ENCODE results near the gene TAF8.

Gene TAF8

GRCh38 chr6:42020967-42021366 lies 29.4 kb upstream of the TAF8 start:
- no peaks in the 10 kb centered on the region for H3K4me1 ChIP-seq (ENCODE audit: control insufficient read depth in 2 of 2, insufficient read depth in 1 of 2, low read depth in 1 of 2, low read length in 2 of 2)

GRCh38 chr6:42021847-42022754 lies 28.2 kb upstream of the TAF8 start:
- Histone ChIP-seq H3K4me3 (ENCODE audit: low read length in 2 of 2) (no peak overlapping the region), H3K18ac (ENCODE audit: low read length) (no peak overlapping the region), H2AFZ (ENCODE audit: low read length) (no peak overlapping the region), H2AK5ac (ENCODE audit: low read depth, low read length) (peak overlapping the region; percentile 53), H3K27me3 (ENCODE audit: control insufficient read depth in 3 of 3, insufficient read depth in 3 of 3, low read depth in 1 of 3, low read length in 3 of 3) (no peaks in the 10 kb centered on the region), H3K79me1 (ENCODE audit: low read depth, low read length) (no peaks in the 10 kb centered on the region), H3K4me2 (ENCODE audit: insufficient read depth, low read length, poor library complexity, severe bottlenecking) (no peak overlapping the region), H2BK15ac (ENCODE audit: low read length) (no peak overlapping the region), H2BK120ac (ENCODE audit: low read depth, low read length) (no peak overlapping the region), H4K8ac (ENCODE audit: low read depth, low read length) (no peak overlapping the region), H3K14ac (ENCODE audit: low read length) (no peak overlapping the region), H3K36me3 (replicated peaks in 1 of 2; ENCODE audit: control insufficient read depth in 2 of 2, insufficient read depth in 2 of 2, low read length in 2 of 2) (no peaks in the 10 kb centered on the region), H3K4me1 (ENCODE audit: control insufficient read depth in 2 of 2, insufficient read depth in 1 of 2, low read depth in 1 of 2, low read length in 2 of 2) (no peaks in the 10 kb centered on the region), H3K9ac (ENCODE audit: low read depth, low read length, poor library complexity) (peak overlapping the region; percentile 39), H3K27ac (replicated peaks; ENCODE audit: low read length) (no peak overlapping the region), H3K23ac (ENCODE audit: low read depth, low read length, poor library complexity) (peak overlapping the region; percentile 75), H4K91ac (ENCODE audit: low read depth, low read length, poor library complexity) (no peak overlapping the region), H3K9me3 (replicated peaks in 1 of 2; ENCODE audit: control insufficient read depth in 2 of 2, insufficient read depth in 1 of 2, low read depth in 1 of 2, low read length in 2 of 2) (no peaks in the 10 kb centered on the region), H2BK5ac (ENCODE audit: low read length) (peak overlapping the region; percentile 19), H3K4ac (ENCODE audit: low read length) (no peak overlapping the region), H2BK12ac (ENCODE audit: low read length) (no peak overlapping the region)
- no peak for DNase-seq (ENCODE audit: low spot score)
- WGBS, 2 donors (ENCODE audit: extremely low coverage in 2 of 2, insufficient read length in 2 of 2, insufficient replicate concordance in 1 of 2): no CpG with 5 or more reads among the region's 12 CpGs

More at GRCh38 chr6:42020967-42021366, 29.4 kb upstream of the TAF8 start:
- Histone ChIP-seq H2BK15ac (ENCODE audit: low read length) (no peak overlapping the region), H3K4me3 (ENCODE audit: low read length in 2 of 2) (no peak overlapping the region), H4K8ac (ENCODE audit: low read depth, low read length) (no peak overlapping the region), H3K4ac (ENCODE audit: low read length) (no peak overlapping the region), H3K23ac (ENCODE audit: low read depth, low read length, poor library complexity) (no peak overlapping the region), H3K9ac (ENCODE audit: low read depth, low read length, poor library complexity) (no peak overlapping the region), H3K9me3 (replicated peaks in 1 of 2; ENCODE audit: control insufficient read depth in 2 of 2, insufficient read depth in 1 of 2, low read depth in 1 of 2, low read length in 2 of 2) (no peaks in the 10 kb centered on the region), H2BK12ac (ENCODE audit: low read length) (no peak overlapping the region), H2BK5ac (ENCODE audit: low read length) (no peak overlapping the region), H3K27ac (replicated peaks; ENCODE audit: low read length) (no peak overlapping the region), H3K14ac (ENCODE audit: low read length) (no peak overlapping the region), H3K79me1 (ENCODE audit: low read depth, low read length) (no peaks in the 10 kb centered on the region), H2BK120ac (ENCODE audit: low read depth, low read length) (no peak overlapping the region), H4K91ac (ENCODE audit: low read depth, low read length, poor library complexity) (no peak overlapping the region), H3K36me3 (replicated peaks in 1 of 2; ENCODE audit: control insufficient read depth in 2 of 2, insufficient read depth in 2 of 2, low read length in 2 of 2) (no peaks in the 10 kb centered on the region), H2AK5ac (ENCODE audit: low read depth, low read length) (no peak overlapping the region), H3K18ac (ENCODE audit: low read length) (no peak overlapping the region), H3K27me3 (ENCODE audit: control insufficient read depth in 3 of 3, insufficient read depth in 3 of 3, low read depth in 1 of 3, low read length in 3 of 3) (no peaks in the 10 kb centered on the region), H3K4me2 (ENCODE audit: insufficient read depth, low read length, poor library complexity, severe bottlenecking) (no peak overlapping the region), H2AFZ (ENCODE audit: low read length) (no peak overlapping the region)
- no peak for DNase-seq (ENCODE audit: low spot score)
- no CpG with 5 or more reads among the region's 8 CpGs for WGBS, 2 donors (ENCODE audit: extremely low coverage in 2 of 2, insufficient read length in 2 of 2, insufficient replicate concordance in 1 of 2)

- Histone ChIP-seq H3K36me3 (replicated peaks in 1 of 2; ENCODE audit: control insufficient read depth in 2 of 2, insufficient read depth in 2 of 2, low read length in 2 of 2) (no peaks in the 10 kb centered on the region), H4K91ac (ENCODE audit: low read depth, low read length, poor library complexity) (no peak overlapping the region), H3K4ac (ENCODE audit: low read length) (no peak overlapping the region), H2BK5ac (ENCODE audit: low read length) (peak overlapping the region; percentile 19), H2AFZ (ENCODE audit: low read length) (no peak overlapping the region), H2AK5ac (ENCODE audit: low read depth, low read length) (peak overlapping the region; percentile 53), H3K4me3 (ENCODE audit: low read length in 2 of 2) (no peak overlapping the region), H2BK15ac (ENCODE audit: low read length) (no peak overlapping the region), H3K9ac (ENCODE audit: low read depth, low read length, poor library complexity) (peak overlapping the region; percentile 39), H2BK12ac (ENCODE audit: low read length) (no peak overlapping the region), H3K14ac (ENCODE audit: low read length) (no peak overlapping the region), H3K4me2 (ENCODE audit: insufficient read depth, low read length, poor library complexity, severe bottlenecking) (no peak overlapping the region), H4K8ac (ENCODE audit: low read depth, low read length) (no peak overlapping the region), H3K27me3 (ENCODE audit: control insufficient read depth in 3 of 3, insufficient read depth in 3 of 3, low read depth in 1 of 3, low read length in 3 of 3) (no peaks in the 10 kb centered on the region), H3K23ac (ENCODE audit: low read depth, low read length, poor library complexity) (peak overlapping the region; percentile 75), H3K18ac (ENCODE audit: low read length) (no peak overlapping the region), H3K27ac (replicated peaks; ENCODE audit: low read length) (no peak overlapping the region), H3K9me3 (replicated peaks in 1 of 2; ENCODE audit: control insufficient read depth in 2 of 2, insufficient read depth in 1 of 2, low read depth in 1 of 2, low read length in 2 of 2) (no peaks in the 10 kb centered on the region), H3K79me1 (ENCODE audit: low read depth, low read length) (no peaks in the 10 kb centered on the region), H2BK120ac (ENCODE audit: low read depth, low read length) (no peak overlapping the region), H3K4me1 (ENCODE audit: control insufficient read depth in 2 of 2, insufficient read depth in 1 of 2, low read depth in 1 of 2, low read length in 2 of 2) (no peaks in the 10 kb centered on the region)
- no CpG with 5 or more reads among the region's 14 CpGs for WGBS, 2 donors (ENCODE audit: extremely low coverage in 2 of 2, insufficient read length in 2 of 2, insufficient replicate concordance in 1 of 2)
- DNase-seq (ENCODE audit: low spot score): no peak
These were observed 27.5 kb upstream of the TAF8 start for GRCh38 chr6:42022755-42023384.

All from neuronal stem cell (in vitro differentiated cells).